ENCODE measurements around the gene LTBP3. TPM values are rescaled to one million over a fixed set of nuclear protein-coding genes. Genes with fewer than 3 reads are reported as not detected.
"Not testable (repeated sequence)": the region's sequence is repeated elsewhere in the genome, so short reads cannot be mapped to it uniquely, and the experiment has no call there.

Gene LTBP3
- polyA plus RNA-seq, 5 donors = 184 to 305 (median 276) TPM

GRCh38 chr11:65521777-65522521 is 36.2 kb downstream of the LTBP3 start:
- DNase-seq = not testable (repeated sequence)

GRCh38 chr11:65518941-65519549 is 39.1 kb downstream of the LTBP3 start:
- DNase-seq = not testable (repeated sequence)

- no peak for DNase-seq
These were observed 41.8 kb downstream of the LTBP3 start for GRCh38 chr11:65516135-65516968.

- not testable (repeated sequence) for DNase-seq
These were observed 45.8 kb downstream of the LTBP3 start for GRCh38 chr11:65512311-65512710.

- peak; percentile 49 to 74 for DNase-seq
These were observed 51.2 kb downstream of the LTBP3 start for GRCh38 chr11:65506772-65507505.

- peak in 1 of 2 donors; percentile 18 for DNase-seq
These were observed 51.8 kb downstream of the LTBP3 start for GRCh38 chr11:65506290-65506771.

GRCh38 chr11:65505466-65506289 is 52.5 kb downstream of the LTBP3 start:
- no peak for DNase-seq

- peak in 1 of 2 donors; percentile 26 for DNase-seq
These were observed 53.3 kb downstream of the LTBP3 start for GRCh38 chr11:65504674-65505465.

- DNase-seq = peak; percentile 61 to 76
These were observed 54.0 kb downstream of the LTBP3 start for GRCh38 chr11:65503949-65504673.

- DNase-seq = no peak
These were observed 54.7 kb downstream of the LTBP3 start for GRCh38 chr11:65503368-65503948.

GRCh38 chr11:65502555-65503367 is 55.4 kb downstream of the LTBP3 start:
- peak; percentile 36 to 54 for DNase-seq

GRCh38 chr11:65502274-65502554 is 55.9 kb downstream of the LTBP3 start:
- no peak for DNase-seq

- peak; percentile 32 to 60 for DNase-seq
These were observed 56.5 kb downstream of the LTBP3 start for GRCh38 chr11:65501472-65502273.

GRCh38 chr11:65501186-65501471 is 57.0 kb downstream of the LTBP3 start:
- no peak for DNase-seq

GRCh38 chr11:65500387-65501185 is 57.6 kb downstream of the LTBP3 start:
- peak; percentile 42 to 62 for DNase-seq

GRCh38 chr11:65499713-65500386 is 58.3 kb downstream of the LTBP3 start:
- DNase-seq = no peak
